Left ventricle myocardium inferior (tissue), 1 donor: ENCODE measurements around the gene SPATA17. TPM values are rescaled to one million over a fixed set of nuclear protein-coding genes. Genes with fewer than 3 reads are reported as not detected.

Source experiments
- DNase-seq: peaks from one replicate; pipeline ENCODE4 v3.0.0-alpha.2; 2020
- H3K27ac ChIP-seq: fragments of 200-600 bp; replicated peaks from 2 replicates; pipeline ENCODE4 v1.8.0; 2021
- H3K27me3 ChIP-seq: fragments of 200-600 bp; 2 replicates; pipeline ENCODE4 v1.8.0; 2021; ENCODE audit warnings: low read depth
- H3K36me3 ChIP-seq: fragments of 200-600 bp; 2 replicates; pipeline ENCODE4 v1.8.0; 2021
- H3K4me1 ChIP-seq: fragments of 200-600 bp; 2 replicates; pipeline ENCODE4 v1.8.0; 2021
- H3K4me3 ChIP-seq: fragments of 200-600 bp; 2 replicates; pipeline ENCODE4 v1.8.0; 2021; ENCODE audit warnings: mild to moderate bottlenecking, moderate library complexity
- H3K9me3 ChIP-seq: fragments of 200-600 bp; replicated peaks from 2 replicates; pipeline ENCODE4 v1.8.0; 2021
- intact Hi-C: fragments of 100-400 bp; cut with micrococcal nuclease; formaldehyde crosslinking; loops from one replicate; pipeline ENCODE4 v1.11.0; 2022
- total RNA-seq: library from RNA; stranded (reverse); fragmentation: NEBNext Ultra II Directional; extraction: Animal tissue kit (Norgen Biotek cat#: 25700); gene quantifications from one replicate; pipeline ENCODE4 v1.2.1, GENCODE V29; 2021
- TF ChIP-seq, protein P1 (sequence below): fragments of 200-600 bp; IDR thresholded peaks from 2 replicates; pipeline ENCODE4 v1.8.0; 2021; ENCODE audit warnings: antibody characterized with exemption, mild to moderate bottlenecking, borderline replicate concordance
- donor health status: DM: no; HTN: yes; CAD: no; lungs with severe emphysema.

SPATA17 gene
- total RNA-seq, 1 donor from 2014 or later = 1.2 TPM

DNA sequence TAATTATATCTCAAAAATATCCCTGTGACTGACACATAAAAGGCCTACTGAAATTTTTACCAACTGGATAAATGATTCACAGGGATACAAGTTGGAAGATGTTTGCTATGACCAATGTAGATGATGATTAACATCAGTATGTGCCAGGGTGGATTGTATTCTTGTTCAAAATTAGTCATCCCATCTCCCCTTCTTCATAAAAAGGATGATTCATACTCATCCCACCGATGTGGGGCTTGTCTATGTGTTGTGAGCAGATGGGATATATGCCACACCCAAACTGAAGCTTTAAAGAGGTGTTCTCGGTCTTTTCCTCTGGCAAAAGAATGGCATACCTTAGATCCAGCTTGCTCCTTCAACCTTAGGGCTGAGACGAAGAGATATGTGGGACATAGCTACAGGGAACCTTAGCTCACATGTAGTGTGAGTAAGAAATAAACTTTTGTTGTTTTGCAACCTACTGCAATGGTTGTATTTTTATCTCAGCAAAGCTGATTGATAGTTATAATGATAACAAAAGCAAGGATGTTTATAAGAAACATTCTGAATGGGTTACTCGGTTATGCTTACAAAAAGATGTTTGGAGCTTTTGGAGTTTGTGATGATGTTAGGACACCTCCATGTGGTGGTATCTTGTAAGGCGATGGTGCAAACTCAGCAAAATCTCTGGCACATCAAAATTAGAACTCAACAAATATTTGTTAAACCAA lies 29.4 kb downstream of the SPATA17 start:
- H3K27me3 ChIP-seq = no peaks in the 10 kb centered on the region
- no peaks in the 10 kb centered on the region for H3K4me1 ChIP-seq
- TF ChIP-seq, protein P1, sequence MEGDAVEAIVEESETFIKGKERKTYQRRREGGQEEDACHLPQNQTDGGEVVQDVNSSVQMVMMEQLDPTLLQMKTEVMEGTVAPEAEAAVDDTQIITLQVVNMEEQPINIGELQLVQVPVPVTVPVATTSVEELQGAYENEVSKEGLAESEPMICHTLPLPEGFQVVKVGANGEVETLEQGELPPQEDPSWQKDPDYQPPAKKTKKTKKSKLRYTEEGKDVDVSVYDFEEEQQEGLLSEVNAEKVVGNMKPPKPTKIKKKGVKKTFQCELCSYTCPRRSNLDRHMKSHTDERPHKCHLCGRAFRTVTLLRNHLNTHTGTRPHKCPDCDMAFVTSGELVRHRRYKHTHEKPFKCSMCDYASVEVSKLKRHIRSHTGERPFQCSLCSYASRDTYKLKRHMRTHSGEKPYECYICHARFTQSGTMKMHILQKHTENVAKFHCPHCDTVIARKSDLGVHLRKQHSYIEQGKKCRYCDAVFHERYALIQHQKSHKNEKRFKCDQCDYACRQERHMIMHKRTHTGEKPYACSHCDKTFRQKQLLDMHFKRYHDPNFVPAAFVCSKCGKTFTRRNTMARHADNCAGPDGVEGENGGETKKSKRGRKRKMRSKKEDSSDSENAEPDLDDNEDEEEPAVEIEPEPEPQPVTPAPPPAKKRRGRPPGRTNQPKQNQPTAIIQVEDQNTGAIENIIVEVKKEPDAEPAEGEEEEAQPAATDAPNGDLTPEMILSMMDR = peak; percentile 61
- H3K9me3 ChIP-seq = no peaks in the 10 kb centered on the region
- no peaks in the 10 kb centered on the region for H3K36me3 ChIP-seq
- intact Hi-C loops = no loop called here
- H3K4me3 ChIP-seq = no peak overlapping the region
- H3K27ac ChIP-seq = no peak overlapping the region
- DNase-seq = no peak

DNA sequence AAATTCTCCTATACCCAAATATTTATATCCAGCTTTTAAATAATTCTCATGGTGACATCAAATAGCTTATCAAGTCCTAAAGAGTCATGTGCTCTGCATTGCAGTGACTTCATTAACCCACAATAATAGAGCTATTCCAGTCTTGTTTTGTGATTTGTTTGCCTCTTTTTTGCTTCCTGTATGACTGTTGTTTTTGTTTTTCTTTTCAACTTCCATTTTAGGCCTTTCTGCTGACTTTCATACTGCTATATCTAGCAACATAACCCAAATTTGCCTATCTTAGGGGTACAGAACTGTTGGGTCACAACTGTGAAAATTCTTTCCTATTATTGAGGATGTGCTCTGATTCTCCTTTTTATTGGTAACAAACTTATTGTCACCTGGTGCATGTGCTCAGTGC lies 30.3 kb downstream of the SPATA17 start:
- no peak for DNase-seq
- TF ChIP-seq, protein P1 = no peak
- intact Hi-C loops = no loop called here
- Histone ChIP-seq H3K4me1 (no peaks in the 10 kb centered on the region), H3K36me3 (no peaks in the 10 kb centered on the region), H3K27me3 (no peaks in the 10 kb centered on the region), H3K9me3 (no peaks in the 10 kb centered on the region), H3K27ac (no peak overlapping the region), H3K4me3 (no peak overlapping the region)

DNA sequence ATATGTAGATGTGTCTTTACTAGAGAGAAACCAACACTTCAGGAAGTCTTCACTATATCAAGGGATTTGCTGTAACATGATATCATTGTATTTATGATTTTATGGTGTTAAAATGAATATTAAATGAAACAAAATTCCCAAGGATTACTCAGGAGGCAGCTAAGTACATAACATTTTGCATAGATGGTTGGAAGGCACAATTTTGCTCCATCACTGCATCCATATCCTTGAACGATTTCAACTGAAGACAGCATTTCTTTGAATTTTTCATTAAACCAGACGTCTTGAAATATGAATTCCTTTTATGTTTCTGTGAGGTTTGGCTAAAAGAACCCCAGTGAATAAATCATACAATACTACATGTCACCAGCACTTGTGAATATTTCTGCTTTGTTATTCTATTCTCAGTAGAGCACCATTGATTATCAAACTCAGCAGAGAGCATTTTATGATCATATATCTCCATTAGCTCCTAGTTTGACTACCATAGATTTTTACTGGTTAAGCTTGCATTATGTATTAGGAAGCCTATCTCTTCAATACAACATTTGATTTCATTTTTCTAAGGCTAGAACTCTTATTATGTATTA lies 37.3 kb downstream of the SPATA17 start:
- TF ChIP-seq, protein P1 = no peak
- intact Hi-C loops = no loop called here
- Histone ChIP-seq H3K4me1 (no peaks in the 10 kb centered on the region), H3K27ac (no peak overlapping the region), H3K36me3 (no peaks in the 10 kb centered on the region), H3K9me3 (no peaks in the 10 kb centered on the region), H3K27me3 (no peaks in the 10 kb centered on the region), H3K4me3 (no peak overlapping the region)
- no peak for DNase-seq

DNA sequence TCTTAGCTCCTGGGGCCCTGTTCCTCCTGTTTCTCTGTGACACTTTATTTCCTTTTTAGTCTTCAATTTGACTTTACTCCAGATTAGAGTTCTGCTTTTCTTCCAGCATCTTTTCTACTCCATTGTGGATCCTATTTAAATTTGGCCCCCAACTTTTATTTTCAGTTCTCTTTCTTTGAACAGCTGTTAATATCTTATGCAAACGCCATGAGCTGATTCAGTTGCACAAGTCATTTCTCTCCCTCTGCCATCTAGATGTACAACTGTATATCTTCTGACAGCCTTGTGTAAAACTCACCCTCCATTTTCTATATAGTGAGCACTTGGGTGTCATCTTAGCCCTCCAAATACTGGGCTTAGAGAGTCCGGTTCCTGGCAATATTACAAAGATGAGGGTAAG lies 42.2 kb downstream of the SPATA17 start:
- Histone ChIP-seq H3K4me3 (no peak overlapping the region), H3K9me3 (no peaks in the 10 kb centered on the region), H3K4me1 (no peaks in the 10 kb centered on the region), H3K36me3 (no peaks in the 10 kb centered on the region), H3K27me3 (no peaks in the 10 kb centered on the region), H3K27ac (no peak overlapping the region)
- DNase-seq = no peak
- intact Hi-C loops = no loop called here
- TF ChIP-seq, protein P1 = no peak

DNA sequence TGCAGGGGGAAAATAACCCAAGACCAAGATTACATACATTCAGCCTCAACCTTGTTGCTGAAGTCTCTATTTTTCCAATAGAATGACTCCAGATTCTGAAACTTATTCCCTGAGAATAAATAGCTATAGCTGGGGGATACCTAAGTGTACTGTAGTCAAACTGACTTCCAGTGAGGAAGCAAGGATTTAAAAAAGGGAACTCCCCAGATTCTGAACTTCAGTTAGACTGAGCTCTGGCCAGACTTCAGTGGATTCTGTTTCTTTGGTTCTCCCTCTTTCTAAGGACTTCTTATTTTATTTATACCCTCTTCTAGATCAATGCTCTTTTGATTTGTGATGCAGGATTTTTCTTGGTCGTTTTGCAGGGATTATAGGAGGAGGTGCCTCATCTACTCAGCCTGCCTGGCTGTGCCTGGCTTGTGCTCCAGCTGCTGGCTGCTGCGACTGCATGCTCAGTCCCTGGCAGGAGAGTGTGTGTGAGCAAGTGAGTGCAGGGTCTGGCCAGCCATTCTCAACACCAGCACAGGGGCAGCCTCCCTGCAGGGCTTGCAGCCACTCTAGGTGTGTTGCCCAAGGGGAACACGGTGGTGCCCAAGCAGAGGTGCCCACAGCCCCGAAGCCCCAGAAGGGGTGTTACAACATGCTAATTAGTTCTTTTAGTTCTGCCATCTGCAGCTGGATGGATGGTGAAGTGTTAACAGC lies 43.0 kb downstream of the SPATA17 start:
- no peaks in the 10 kb centered on the region for H3K9me3 ChIP-seq
- DNase-seq = no peak

More for the DNA sequence above, 43.0 kb downstream of the SPATA17 start:
- Histone ChIP-seq H3K4me3 (no peak overlapping the region), H3K4me1 (no peaks in the 10 kb centered on the region), H3K36me3 (no peaks in the 10 kb centered on the region), H3K27me3 (no peaks in the 10 kb centered on the region), H3K27ac (no peak overlapping the region)
- TF ChIP-seq, protein P1 = no peak
- intact Hi-C loops = no loop called here
